IPS-18c (cell line): ENCODE measurements around the gene GTF2E1.
"Not testable (repeated sequence)": the region's sequence is repeated elsewhere in the genome, so short reads cannot be mapped to it uniquely, and the experiment has no call there.

ENCODE experiments used
- H3K4me3 ChIP-seq: 2 replicates; pipeline ENCODE4 v1.7.0; 2013; ENCODE audit warnings: low read depth, mild to moderate bottlenecking, low read length, moderate library complexity; ENCODE audit not compliant: insufficient read depth
- H3K9me3 ChIP-seq: one replicate; pipeline ENCODE4 v1.6.1; 2013; ENCODE audit warnings: mild to moderate bottlenecking, low read length, moderate library complexity; ENCODE audit not compliant: control insufficient read depth, insufficient read depth

Gene GTF2E1

DNA sequence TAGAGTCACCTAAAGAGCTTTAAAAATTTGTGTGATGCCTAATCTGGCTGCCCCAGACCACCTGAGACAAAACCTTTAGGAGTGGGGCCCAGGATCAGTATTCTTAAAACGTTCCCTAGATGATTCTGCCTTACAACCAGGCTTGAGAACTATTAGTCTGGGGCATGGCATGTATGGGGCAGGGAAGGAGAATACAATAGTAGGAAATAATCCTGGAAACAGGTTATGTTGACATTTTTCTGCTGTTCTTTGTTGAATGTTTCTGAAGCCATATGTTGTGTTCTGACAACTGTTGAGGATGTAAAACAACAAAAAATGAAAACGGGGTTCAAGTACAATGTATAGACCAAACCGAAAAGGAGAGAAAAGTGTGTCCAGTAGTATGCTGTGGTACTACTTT is 2.9 kb downstream of the GTF2E1 start:
- Histone ChIP-seq H3K4me3 (no peak overlapping the region), H3K9me3 (no peaks in the 10 kb centered on the region)

GRCh38 chr3:120749843-120750242 is 7.3 kb downstream of the GTF2E1 start:
- Histone ChIP-seq H3K4me3 (no peak overlapping the region), H3K9me3 (no peaks in the 10 kb centered on the region)

GRCh38 chr3:120752230-120752629 is 9.7 kb downstream of the GTF2E1 start:
- Histone ChIP-seq H3K4me3 (no peak overlapping the region), H3K9me3 (no peaks in the 10 kb centered on the region)

DNA sequence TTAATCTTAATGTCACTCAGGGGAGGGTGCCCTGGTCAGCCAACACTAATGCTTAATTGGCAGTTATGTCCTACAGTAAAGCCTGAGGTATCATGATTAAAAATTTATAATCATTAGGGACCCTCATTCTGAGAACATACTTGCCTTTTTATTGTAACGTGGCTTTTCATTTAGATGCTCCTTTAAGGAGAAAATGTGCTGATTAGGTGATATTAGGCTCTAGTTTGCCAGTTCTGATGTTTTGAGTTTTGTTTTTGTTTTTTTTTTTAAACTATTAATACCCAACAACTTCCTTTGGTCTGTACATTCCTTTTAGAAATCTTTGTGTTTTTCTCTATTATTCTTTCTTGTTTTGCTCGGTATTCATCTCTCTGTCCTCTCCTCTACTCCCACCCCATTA is 10.3 kb downstream of the GTF2E1 start:
- Histone ChIP-seq H3K4me3 (no peak overlapping the region), H3K9me3 (no peaks in the 10 kb centered on the region)

- no peak overlapping the region for H3K4me3 ChIP-seq
- no peaks in the 10 kb centered on the region for H3K9me3 ChIP-seq
Measured at GRCh38 chr3:120753810-120754209, 11.3 kb downstream of the GTF2E1 start.

DNA sequence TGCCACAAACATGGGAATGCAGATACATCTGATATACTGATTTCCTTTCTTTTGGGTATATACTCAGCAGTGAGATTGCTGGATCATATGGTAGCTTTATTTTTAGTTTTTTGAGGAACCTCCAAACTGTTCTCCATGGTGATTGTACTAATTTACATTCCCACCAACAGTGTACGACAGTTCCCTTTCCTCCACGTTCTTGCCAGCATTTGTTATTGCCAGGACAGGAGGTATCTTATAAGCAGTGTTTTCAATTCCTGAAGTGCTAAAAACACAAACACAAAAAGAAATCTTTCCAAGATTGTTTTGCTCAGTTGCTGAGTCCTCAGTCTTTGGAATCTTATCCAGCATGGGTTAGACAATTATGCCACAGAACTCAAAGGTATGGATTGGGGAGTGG is 13.5 kb downstream of the GTF2E1 start:
- Histone ChIP-seq H3K9me3 (no peaks in the 10 kb centered on the region), H3K4me3 (no peak overlapping the region)

DNA sequence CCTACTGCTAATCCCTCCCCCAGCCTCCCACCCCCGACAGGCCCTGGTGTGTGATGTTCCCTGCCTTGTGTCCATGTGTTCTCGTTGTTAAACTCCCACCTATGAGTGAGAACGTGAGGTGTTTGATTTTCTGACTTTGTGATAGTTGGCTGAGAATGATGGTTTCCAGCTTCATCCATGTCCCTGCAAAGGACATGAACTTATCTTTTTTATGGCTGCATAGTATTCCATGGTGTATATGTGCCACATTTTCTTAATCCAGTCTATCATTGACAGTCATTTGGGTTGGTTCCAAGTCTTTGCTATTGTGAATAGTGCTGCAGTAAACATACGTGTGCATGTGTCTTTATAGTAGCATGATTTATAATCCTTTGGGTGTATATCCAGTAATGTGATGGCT is 16.0 kb downstream of the GTF2E1 start:
- H3K9me3 ChIP-seq, H3K4me3 ChIP-seq: not testable (repeated sequence)

DNA sequence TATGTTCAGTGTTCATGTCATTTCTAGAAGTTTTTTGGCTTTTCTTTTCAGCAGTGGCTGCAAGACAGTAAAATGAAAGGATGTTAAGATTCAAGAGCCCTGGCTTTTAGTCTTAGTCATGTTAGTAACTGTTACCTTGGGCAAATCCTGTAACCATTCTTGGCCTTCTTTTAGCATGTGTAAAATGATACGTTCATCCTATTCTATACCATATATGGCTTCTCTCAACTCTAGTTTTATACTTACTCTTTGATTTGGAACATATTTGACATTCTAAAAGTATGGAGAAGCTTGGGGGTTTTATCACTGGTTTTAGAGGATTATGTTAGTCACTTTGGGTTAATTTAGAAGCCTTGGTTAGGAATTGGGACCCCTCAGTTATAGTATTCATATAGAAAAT is 20.1 kb downstream of the GTF2E1 start:
- no peak overlapping the region for H3K4me3 ChIP-seq
- no peaks in the 10 kb centered on the region for H3K9me3 ChIP-seq

GRCh38 chr3:120763601-120764000 is 21.1 kb downstream of the GTF2E1 start:
- Histone ChIP-seq H3K9me3 (no peaks in the 10 kb centered on the region), H3K4me3 (no peak overlapping the region)

GRCh38 chr3:120764206-120764605 is 21.7 kb downstream of the GTF2E1 start:
- Histone ChIP-seq H3K9me3 (no peaks in the 10 kb centered on the region), H3K4me3 (no peak overlapping the region)

- H3K4me3 ChIP-seq = no peak overlapping the region
Measured at GRCh38 chr3:120765830-120766493, 23.4 kb downstream of the GTF2E1 start.

DNA sequence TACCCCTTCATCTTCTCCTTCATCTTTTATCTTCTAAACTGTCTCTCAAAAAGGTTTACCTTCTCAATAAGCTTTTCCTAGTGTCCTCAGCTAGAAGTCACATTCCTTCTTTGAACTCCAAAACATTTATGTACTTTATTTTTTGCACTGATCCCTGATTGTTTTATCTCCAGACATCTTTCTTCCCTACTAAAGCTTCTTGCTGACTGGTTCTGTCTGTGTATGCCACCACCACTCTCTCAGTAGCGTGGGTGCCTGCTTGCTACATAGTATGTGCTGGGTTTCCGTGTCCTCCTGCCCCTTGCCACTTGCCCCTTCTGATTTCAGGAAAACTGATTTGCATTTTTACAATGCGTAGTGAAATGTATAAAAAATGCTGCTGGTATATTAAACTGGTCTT is 24.0 kb downstream of the GTF2E1 start:
- H3K4me3 ChIP-seq = no peak overlapping the region
- no peaks in the 10 kb centered on the region for H3K9me3 ChIP-seq

More at GRCh38 chr3:120765830-120766493, 23.4 kb downstream of the GTF2E1 start:
- no peaks in the 10 kb centered on the region for H3K9me3 ChIP-seq

GRCh38 chr3:120767106-120767505 is 24.6 kb downstream of the GTF2E1 start:
- Histone ChIP-seq H3K9me3 (no peaks in the 10 kb centered on the region), H3K4me3 (no peak overlapping the region)

DNA sequence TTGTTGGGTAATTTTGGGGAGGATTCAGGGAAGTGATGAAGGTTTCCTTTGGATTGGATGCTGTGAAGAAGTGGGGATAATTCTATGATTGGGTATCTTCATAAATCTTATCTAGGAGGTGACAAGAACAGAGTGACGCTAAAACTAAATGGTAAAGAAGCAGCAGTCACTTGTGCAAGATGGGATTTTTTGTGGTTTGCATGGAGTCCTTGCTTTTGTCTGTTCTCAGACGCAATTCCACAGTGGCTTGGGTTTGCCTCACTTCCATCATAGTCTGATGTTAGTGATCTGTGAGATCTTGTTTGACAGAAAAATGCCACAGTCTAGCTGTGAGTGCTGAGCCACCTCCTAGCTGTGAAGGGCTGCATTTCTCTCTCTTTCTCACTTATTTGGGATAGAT is 26.9 kb downstream of the GTF2E1 start:
- H3K9me3 ChIP-seq = no peaks in the 10 kb centered on the region
- no peak overlapping the region for H3K4me3 ChIP-seq

- Histone ChIP-seq H3K9me3 (no peaks in the 10 kb centered on the region), H3K4me3 (no peak overlapping the region)
Measured at GRCh38 chr3:120770891-120771290, 28.3 kb downstream of the GTF2E1 start.

DNA sequence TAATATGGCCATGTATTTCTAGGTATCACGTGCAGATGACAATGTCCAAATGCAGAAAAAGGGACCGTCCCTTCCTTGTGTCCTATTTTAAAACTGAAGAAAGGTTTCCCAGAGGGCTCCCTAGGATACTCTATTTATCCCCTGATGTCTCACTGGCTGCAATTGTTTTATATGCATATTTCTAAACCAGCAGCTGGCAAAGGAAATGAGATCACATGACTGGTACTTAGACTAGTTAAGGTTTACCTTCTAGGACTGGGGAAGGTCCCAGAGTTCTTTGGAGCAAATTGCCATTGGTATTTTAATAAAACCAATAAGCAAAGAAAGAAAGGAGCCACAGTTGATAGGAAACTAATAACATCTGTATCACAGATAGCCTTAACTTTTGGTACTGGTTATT is 29.5 kb downstream of the GTF2E1 start:
- Histone ChIP-seq H3K9me3 (no peaks in the 10 kb centered on the region), H3K4me3 (no peak overlapping the region)

DNA sequence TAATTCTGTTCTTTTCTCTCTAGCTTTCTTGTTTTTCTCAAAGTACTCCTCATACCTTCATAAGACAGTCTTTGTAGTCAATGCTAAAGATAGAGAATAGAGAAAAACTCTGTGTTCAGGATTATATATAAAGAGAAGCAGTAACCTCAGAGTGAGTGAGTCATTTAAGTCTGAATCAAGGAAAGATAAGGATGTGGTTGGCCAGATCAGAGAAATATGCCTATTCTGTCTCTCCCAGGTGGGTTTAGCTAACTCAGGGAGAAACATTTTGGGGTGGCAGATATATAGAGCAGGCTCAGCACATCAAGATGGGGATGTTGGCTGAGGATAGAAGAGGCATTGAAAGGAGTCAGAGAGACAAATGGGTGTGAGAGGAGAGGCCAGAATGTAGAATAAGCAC is 31.4 kb downstream of the GTF2E1 start:
- H3K4me3 ChIP-seq = no peak overlapping the region
- no peaks in the 10 kb centered on the region for H3K9me3 ChIP-seq

GRCh38 chr3:120775411-120775810 is 32.9 kb downstream of the GTF2E1 start:
- no peak overlapping the region for H3K4me3 ChIP-seq
- H3K9me3 ChIP-seq = no peaks in the 10 kb centered on the region

- Histone ChIP-seq H3K9me3 (no peaks in the 10 kb centered on the region), H3K4me3 (no peak overlapping the region)
Measured at GRCh38 chr3:120778776-120779175, 36.2 kb downstream of the GTF2E1 start.
